ENCODE data around the gene C9orf50.

The C9orf50 gene

GRCh38 chr9:129628709-129629108 is 7.8 kb upstream of the C9orf50 start:
- Histone ChIP-seq H3K4me3 (replicated peaks; ENCODE audit: low read depth, low read length) (no peak overlapping the region), H3K27me3 (replicated peaks; ENCODE audit: control insufficient read depth, insufficient read depth, low read length) (no peaks in the 10 kb centered on the region), H3K36me3 (ENCODE audit: control insufficient read depth, insufficient read depth, low read length) (peaks cover 5% of the 10 kb centered on the region)
- DNase-seq (ENCODE audit: extremely low read depth, insufficient read length): no peak
- TF ChIP-seq CTCF (IDR thresholded peaks at IDR 0.05; ENCODE audit: insufficient read depth, low read length, poor library complexity, severe bottlenecking): no peak

- TF ChIP-seq CTCF (IDR thresholded peaks at IDR 0.05; ENCODE audit: insufficient read depth, low read length, poor library complexity, severe bottlenecking): no peak
- Histone ChIP-seq H3K27me3 (replicated peaks; ENCODE audit: control insufficient read depth, insufficient read depth, low read length) (no peaks in the 10 kb centered on the region), H3K4me3 (replicated peaks; ENCODE audit: low read depth, low read length) (peak overlapping the region; percentile 73), H3K36me3 (ENCODE audit: control insufficient read depth, insufficient read depth, low read length) (peaks cover 2% of the 10 kb centered on the region)
- DNase-seq (ENCODE audit: extremely low read depth, insufficient read length): no peak
These were observed 6.9 kb upstream of the C9orf50 start for GRCh38 chr9:129627556-129628440.

DNA sequence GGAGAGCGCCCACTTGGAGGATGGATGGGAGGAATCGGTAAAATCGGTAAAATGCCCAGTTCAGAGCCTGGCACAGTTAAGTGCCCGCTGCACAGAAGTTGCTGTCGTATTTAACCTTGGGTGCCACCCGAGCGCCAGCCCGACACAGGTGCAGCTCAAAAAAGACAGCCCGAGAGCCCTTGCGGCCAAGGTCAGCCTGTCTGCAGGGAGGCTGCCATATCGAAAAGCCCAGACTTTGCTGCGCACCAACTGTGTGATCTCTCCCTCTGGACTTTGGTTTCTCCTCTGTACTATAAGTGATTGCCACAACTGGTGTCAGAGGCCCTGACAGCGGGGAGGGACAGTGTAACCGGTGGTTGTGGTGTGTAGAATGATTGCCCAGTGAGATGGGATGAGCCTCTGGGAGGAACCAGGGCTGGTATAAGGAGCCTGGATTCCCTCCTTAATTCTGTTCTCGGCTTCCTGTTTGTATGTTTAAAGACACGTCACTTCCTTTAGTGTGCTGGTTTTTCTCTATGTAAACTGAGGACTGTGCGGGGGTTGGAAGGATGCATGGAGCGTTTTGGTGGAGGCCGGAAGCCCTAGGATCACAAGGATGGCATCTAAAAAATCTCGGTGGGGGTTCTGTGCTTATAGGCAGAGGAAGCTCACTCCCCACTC is 5.9 kb upstream of the C9orf50 start:
- Histone ChIP-seq H3K36me3 (ENCODE audit: control insufficient read depth, insufficient read depth, low read length) (no peaks in the 10 kb centered on the region; the same call in 1 of the 2 replicates), H3K4me3 (replicated peaks; ENCODE audit: low read depth, low read length) (peak overlapping the region; percentile 73), H3K27me3 (replicated peaks; ENCODE audit: control insufficient read depth, insufficient read depth, low read length) (no peaks in the 10 kb centered on the region)
- DNase-seq (ENCODE audit: extremely low read depth, insufficient read length): no peak
- TF ChIP-seq CTCF (IDR thresholded peaks at IDR 0.05; ENCODE audit: insufficient read depth, low read length, poor library complexity, severe bottlenecking): no peak

GRCh38 chr9:129626079-129626624 is 5.3 kb upstream of the C9orf50 start, which contains the start of gene NTMT1:
Gene NTMT1 (plus strand): TSS chr9:129626163. CDS start chr9:129632704, 6,541 bp downstream.
- H3K36me3 ChIP-seq (ENCODE audit: control insufficient read depth, insufficient read depth, low read length): no peaks in the 10 kb centered on the region; the same call in 1 of the 2 replicates

GRCh38 chr9:129624947-129625346 is 4.0 kb upstream of the C9orf50 start:
- Histone ChIP-seq H3K36me3 (ENCODE audit: control insufficient read depth, insufficient read depth, low read length) (no peaks in the 10 kb centered on the region), H3K27me3 (replicated peaks; ENCODE audit: control insufficient read depth, insufficient read depth, low read length) (no peaks in the 10 kb centered on the region; the same call in 1 of the 2 replicates), H3K4me3 (replicated peaks; ENCODE audit: low read depth, low read length) (no peak overlapping the region)
- TF ChIP-seq CTCF (IDR thresholded peaks at IDR 0.05; ENCODE audit: insufficient read depth, low read length, poor library complexity, severe bottlenecking): no peak
- no peak for DNase-seq (ENCODE audit: extremely low read depth, insufficient read length)

More at GRCh38 chr9:129626079-129626624, 5.3 kb upstream of the C9orf50 start, which contains the start of gene NTMT1:
- peak within 1 kb of the TSS; percentile 73 for H3K4me3 ChIP-seq (replicated peaks; ENCODE audit: low read depth, low read length)
- peak; percentile 90 for DNase-seq (ENCODE audit: extremely low read depth, insufficient read length)
- H3K27me3 ChIP-seq (replicated peaks; ENCODE audit: control insufficient read depth, insufficient read depth, low read length): no peaks in the 10 kb centered on the region
- no peak for TF ChIP-seq CTCF (IDR thresholded peaks at IDR 0.05; ENCODE audit: insufficient read depth, low read length, poor library complexity, severe bottlenecking)
